Lung (tissue), 12 donors: ENCODE results near the gene RNF157. TPM values are rescaled to one million over a fixed set of nuclear protein-coding genes. Genes with fewer than 3 reads are reported as not detected.
"Not testable (repeated sequence)": the region's sequence is repeated elsewhere in the genome, so short reads cannot be mapped to it uniquely, and the experiment has no call there.

Source experiments
- ATAC-seq: fragments of 200-7000 bp; cut with Tn5 transposase; one replicate; pipeline ENCODE4 v1.9.1; 2020; ENCODE audit warnings: moderate number of reproducible peaks; ENCODE audit not compliant: insufficient read depth, low FRiP score
- DNase-seq, 3 donors: peaks; one replicate each; pipeline ENCODE4 v3.0.0-alpha.2; 2013 to 2017
- H3K27ac ChIP-seq, 2 donors: one replicate each; pipeline ENCODE4 v1.5.1; 2013; ENCODE audit warnings: mild to moderate bottlenecking in 2 of 2, moderate library complexity in 2 of 2, control low read depth in 1 of 2, inconsistent platforms in 1 of 2, low read depth in 1 of 2, low read length in 1 of 2
- H3K27me3 ChIP-seq, 3 donors: one replicate each; pipeline ENCODE4 v1.5.1; 2013; ENCODE audit warnings: low read length in 2 of 3; ENCODE audit not compliant: control insufficient read depth in 3 of 3, insufficient read depth in 3 of 3
- H3K36me3 ChIP-seq, 4 donors: one replicate each; pipeline ENCODE4 v1.5.1; 2013; ENCODE audit warnings: low read length in 4 of 4, mild to moderate bottlenecking in 1 of 4, moderate library complexity in 1 of 4; ENCODE audit not compliant: control insufficient read depth in 4 of 4, insufficient read depth in 4 of 4
- H3K4me1 ChIP-seq, 5 donors: one replicate each; pipeline ENCODE4 v1.5.1; 2013; ENCODE audit warnings: low read length in 5 of 5, mild to moderate bottlenecking in 2 of 5, moderate library complexity in 1 of 5; ENCODE audit not compliant: control insufficient read depth in 5 of 5, insufficient read depth in 5 of 5
- H3K4me3 ChIP-seq: one replicate; pipeline ENCODE4 v1.5.1; 2013; ENCODE audit warnings: mild to moderate bottlenecking, control low read depth, moderate library complexity
- H3K9ac ChIP-seq, 2 donors: one replicate each; pipeline ENCODE4 v1.5.1; 2013; ENCODE audit warnings: low read length in 2 of 2, control low read depth in 1 of 2; ENCODE audit not compliant: insufficient read depth in 1 of 2
- H3K9me3 ChIP-seq, 4 donors: one replicate each; pipeline ENCODE4 v1.5.1; 2013; ENCODE audit warnings: low read length in 3 of 4, mild to moderate bottlenecking in 1 of 4, moderate library complexity in 1 of 4; ENCODE audit not compliant: control insufficient read depth in 4 of 4, insufficient read depth in 3 of 4
- WGBS, 2 donors: extraction: QIAGEN DNeasy Blood & Tissue Kit; methylation state at CpG; one replicate each; pipeline ENCODE4 v1.1.7; 2013; 5-methylcytosine and 5-hydroxymethylcytosine counted together
- polyA plus RNA-seq, 2 donors: library from polyadenylated mRNA; stranded (reverse); fragments of 200-250 nt; gene quantifications; one replicate each; pipeline ENCODE4 v1.2.1, GENCODE V29; 2013
- total RNA-seq, 2 donors: library from RNA; depleted of rRNA in 1 of 2; stranded (reverse); fragments of >200 nt in 1 of 2; gene quantifications; one replicate each; pipeline ENCODE4 v1.2.1, GENCODE V29; 2014 to 2021
- TF ChIP-seq, protein P1 (sequence below): IDR thresholded peaks from 2 replicates; pipeline ENCODE4 v1.5.1; 2012; ENCODE audit warnings: mild to moderate bottlenecking; ENCODE audit errors: control extremely low read depth, extremely low read depth
- donor health status: control.
- donor health status: control.
- donor health status: Bipolar disorder and iron deficiency.
- donor health status: healthy.
- donor health status: DM: yes; HTN: yes; CAD: no.

The RNF157 gene
- total and polyA plus RNA-seq, 4 donors: 0.88 to 2.5 (median 1.8) TPM

DNA sequence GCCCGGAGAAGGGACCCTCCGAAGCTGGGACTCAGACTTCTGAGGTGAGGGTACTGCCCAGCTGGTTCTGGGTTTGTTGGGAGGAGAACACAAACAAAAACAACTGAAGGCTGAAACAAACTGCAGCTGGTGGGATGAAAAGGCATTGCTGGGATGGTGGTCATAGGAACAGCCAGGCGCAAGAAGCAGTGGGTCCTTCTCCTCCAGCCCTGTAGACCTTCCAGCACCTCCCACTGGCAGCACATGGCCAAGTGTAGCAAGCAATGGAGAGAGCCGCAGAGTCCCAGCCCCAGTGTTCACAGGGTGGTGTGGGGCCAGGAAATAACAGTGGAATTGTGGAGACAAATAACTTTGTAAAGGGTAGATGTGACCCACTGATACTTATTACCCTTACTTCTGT lies 50.6 kb downstream of the RNF157 start:
- Histone ChIP-seq H3K27me3 (no peaks in the 10 kb centered on the region), H3K4me3 (no peak overlapping the region), H3K9ac (no peak overlapping the region), H3K9me3 (no peaks in the 10 kb centered on the region), H3K4me1 (peaks cover 0 to 38% (median 9%) of the 10 kb centered on the region in 5 donors), H3K36me3 (no peaks in the 10 kb centered on the region), H3K27ac (no peak overlapping the region)
- ATAC-seq: no peak
- peak in 1 of 3 donors; percentile 42 for DNase-seq
- WGBS, 2 donors: 88 to 93% methylated on average over 4 of the region's 4 CpGs
- TF ChIP-seq, protein P1, sequence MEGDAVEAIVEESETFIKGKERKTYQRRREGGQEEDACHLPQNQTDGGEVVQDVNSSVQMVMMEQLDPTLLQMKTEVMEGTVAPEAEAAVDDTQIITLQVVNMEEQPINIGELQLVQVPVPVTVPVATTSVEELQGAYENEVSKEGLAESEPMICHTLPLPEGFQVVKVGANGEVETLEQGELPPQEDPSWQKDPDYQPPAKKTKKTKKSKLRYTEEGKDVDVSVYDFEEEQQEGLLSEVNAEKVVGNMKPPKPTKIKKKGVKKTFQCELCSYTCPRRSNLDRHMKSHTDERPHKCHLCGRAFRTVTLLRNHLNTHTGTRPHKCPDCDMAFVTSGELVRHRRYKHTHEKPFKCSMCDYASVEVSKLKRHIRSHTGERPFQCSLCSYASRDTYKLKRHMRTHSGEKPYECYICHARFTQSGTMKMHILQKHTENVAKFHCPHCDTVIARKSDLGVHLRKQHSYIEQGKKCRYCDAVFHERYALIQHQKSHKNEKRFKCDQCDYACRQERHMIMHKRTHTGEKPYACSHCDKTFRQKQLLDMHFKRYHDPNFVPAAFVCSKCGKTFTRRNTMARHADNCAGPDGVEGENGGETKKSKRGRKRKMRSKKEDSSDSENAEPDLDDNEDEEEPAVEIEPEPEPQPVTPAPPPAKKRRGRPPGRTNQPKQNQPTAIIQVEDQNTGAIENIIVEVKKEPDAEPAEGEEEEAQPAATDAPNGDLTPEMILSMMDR: no peak

DNA sequence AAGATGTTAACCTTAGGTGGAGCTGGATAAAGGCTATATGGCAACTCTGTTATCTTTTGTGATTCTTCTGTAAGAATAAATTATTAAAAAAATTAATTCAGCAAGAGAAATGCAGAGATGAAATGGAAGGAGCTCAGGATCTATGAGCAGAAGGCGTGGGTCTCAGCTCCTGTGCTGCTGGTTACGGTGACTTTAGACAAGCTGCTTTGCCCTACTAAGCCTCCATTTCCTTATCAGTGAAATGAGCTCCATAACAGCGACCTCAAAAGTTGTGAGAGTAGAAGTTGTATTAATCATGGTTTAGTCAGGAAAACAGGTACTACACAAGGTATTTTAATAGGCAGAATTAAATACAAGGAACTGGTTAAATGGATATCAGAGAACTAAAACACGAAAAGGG lies 51.0 kb downstream of the RNF157 start:
- TF ChIP-seq, protein P1: no peak
- Histone ChIP-seq H3K9ac (no peak overlapping the region), H3K27me3 (no peaks in the 10 kb centered on the region), H3K4me1 (peaks cover 0 to 38% (median 9%) of the 10 kb centered on the region in 5 donors), H3K9me3 (no peaks in the 10 kb centered on the region), H3K27ac (no peak overlapping the region), H3K36me3 (no peaks in the 10 kb centered on the region), H3K4me3 (no peak overlapping the region)
- DNase-seq (peak in 1 of 3 donors; percentile 10), ATAC-seq (no peak)
- WGBS, 2 donors: 81 to 87% methylated on average over 4 of the region's 4 CpGs

DNA sequence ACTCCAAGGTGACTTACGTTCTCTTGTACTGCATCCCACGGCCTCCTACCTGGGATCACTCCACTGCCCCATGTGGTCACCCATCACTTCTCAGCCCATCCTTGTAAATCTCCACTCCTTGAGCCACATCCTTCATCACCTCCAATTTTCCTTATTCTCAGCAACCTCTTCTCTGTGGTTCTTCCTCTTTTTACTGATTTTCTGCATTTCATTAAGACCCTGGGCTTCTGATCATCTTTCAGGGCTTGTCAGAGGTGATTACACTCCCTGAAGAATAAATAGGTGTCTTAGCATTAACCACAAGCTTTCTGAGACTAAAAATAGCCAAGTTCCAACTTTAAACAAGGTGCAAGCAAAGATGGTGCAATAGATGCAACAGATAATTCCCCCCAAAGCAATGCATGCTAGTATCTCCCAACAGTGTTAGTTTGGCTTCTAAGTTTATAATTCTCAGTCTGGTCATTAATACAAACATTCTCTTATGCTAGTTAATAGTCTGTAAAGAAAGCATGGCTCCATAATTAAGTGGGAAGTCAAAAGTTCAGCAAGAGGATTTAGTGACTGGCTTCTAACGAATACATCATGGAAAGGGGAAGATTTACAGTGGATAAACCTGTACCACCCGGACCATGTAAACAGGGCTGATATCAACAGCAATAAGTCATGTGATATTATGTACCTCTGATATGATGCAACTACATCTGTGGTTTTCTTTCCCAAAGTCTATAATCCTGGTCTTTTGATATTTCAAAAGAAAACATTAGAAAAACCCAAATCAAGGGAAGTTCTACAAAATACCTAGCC lies 51.9 kb downstream of the RNF157 start:
- DNase-seq: peak in 2 of 3 donors; percentile 88
- 72 to 75% methylated on average over 4 of the region's 4 CpGs for WGBS, 2 donors
- TF ChIP-seq, protein P1: no peak
- Histone ChIP-seq H3K4me3 (no peak overlapping the region), H3K27ac (no peak overlapping the region), H3K36me3 (no peaks in the 10 kb centered on the region), H3K4me1 (peaks cover 0 to 34% (median 9%) of the 10 kb centered on the region in 5 donors), H3K9me3 (no peaks in the 10 kb centered on the region), H3K9ac (no peak overlapping the region), H3K27me3 (no peaks in the 10 kb centered on the region)
- ATAC-seq: no peak

DNA sequence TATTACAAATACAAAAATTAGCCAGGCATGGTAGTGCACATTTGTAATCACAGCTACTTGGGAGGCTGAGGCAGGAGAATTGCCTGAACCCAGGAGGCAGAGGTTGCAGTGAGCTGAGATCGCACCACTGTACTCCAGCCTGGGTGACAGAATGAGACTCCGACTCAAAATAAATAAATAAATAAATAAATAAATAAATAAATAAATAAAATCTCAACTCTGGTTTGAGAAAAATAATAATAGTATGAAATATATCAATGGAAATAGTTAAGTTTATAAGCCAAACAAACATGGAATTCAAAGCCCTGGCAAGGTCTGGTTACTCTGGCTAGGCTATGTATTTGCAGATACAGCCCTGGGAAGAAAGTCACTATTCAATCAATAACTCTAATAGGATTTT lies 53.5 kb downstream of the RNF157 start:
- DNase-seq, H3K9ac ChIP-seq, H3K36me3 ChIP-seq, ATAC-seq, H3K4me3 ChIP-seq, H3K27me3 ChIP-seq, H3K27ac ChIP-seq, H3K9me3 ChIP-seq: not testable (repeated sequence)
- WGBS, 2 donors: 97 to 98% methylated on average over 2 of the region's 2 CpGs
- peaks cover 0 to 27% (median 9%) of the 10 kb centered on the region in 5 donors for H3K4me1 ChIP-seq
